Panc1 (cell line): ENCODE results near the gene ZMYND10.

Experiments
- POLR2AphosphoS5 ChIP-seq: IDR thresholded peaks from 2 replicates; pipeline ENCODE4 v1.6.1; 2012; ENCODE audit warnings: mild to moderate bottlenecking, low read depth, low read length, moderate library complexity
- TCF7L2 ChIP-seq: IDR thresholded peaks from 2 replicates; pipeline ENCODE4 v1.6.1; 2011; ENCODE audit warnings: mild to moderate bottlenecking, low read depth, low read length, inconsistent platforms
- TF ChIP-seq, protein P1 (sequence below): fragments of 450-650 bp; IDR thresholded peaks from 2 replicates; pipeline ENCODE4 v1.5.1; 2017; ENCODE audit warnings: mild to moderate bottlenecking

DNA sequence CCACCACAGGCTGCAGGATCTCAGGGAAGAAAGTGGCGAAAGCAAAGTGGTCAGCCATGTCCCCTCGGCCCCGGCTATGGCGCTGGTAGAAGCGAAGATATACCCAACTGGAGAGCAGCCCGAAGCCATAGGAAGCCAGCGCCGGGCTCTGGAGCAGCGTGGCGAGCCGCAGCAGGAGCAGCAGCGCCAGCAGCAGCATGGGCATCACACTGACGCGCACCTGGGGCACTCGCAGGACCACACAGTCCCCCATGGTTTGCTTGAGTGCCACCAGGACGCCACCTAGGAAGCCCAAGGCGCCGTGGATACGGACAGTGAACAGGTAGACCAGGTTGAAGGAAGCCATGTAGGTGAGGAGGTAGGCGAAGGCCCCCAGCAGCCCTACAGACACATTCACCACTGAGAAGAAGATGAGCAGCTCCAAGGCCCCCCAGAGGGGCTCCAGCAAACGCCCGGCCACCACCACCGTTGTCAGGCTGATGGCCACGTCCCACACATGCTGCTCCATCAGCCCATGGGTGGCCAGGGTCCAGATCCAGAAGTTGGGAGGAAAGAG is 12.9 kb upstream of the ZMYND10 start:
- TF ChIP-seq, protein P1, sequence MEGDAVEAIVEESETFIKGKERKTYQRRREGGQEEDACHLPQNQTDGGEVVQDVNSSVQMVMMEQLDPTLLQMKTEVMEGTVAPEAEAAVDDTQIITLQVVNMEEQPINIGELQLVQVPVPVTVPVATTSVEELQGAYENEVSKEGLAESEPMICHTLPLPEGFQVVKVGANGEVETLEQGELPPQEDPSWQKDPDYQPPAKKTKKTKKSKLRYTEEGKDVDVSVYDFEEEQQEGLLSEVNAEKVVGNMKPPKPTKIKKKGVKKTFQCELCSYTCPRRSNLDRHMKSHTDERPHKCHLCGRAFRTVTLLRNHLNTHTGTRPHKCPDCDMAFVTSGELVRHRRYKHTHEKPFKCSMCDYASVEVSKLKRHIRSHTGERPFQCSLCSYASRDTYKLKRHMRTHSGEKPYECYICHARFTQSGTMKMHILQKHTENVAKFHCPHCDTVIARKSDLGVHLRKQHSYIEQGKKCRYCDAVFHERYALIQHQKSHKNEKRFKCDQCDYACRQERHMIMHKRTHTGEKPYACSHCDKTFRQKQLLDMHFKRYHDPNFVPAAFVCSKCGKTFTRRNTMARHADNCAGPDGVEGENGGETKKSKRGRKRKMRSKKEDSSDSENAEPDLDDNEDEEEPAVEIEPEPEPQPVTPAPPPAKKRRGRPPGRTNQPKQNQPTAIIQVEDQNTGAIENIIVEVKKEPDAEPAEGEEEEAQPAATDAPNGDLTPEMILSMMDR: no peak
- no peak for TF ChIP-seq POLR2AphosphoS5
- TF ChIP-seq TCF7L2: no peak
